Suprapubic skin (tissue), 4 donors: Measurements from ENCODE around the gene LGALS7.

Source experiments
- CTCF ChIP-seq, 2 donors: fragments of 200-600 bp in 1 of 2; fragments of 450-650 bp in 1 of 2; sonication (generic) in 1 of 2; IDR thresholded peaks; one replicate each; pipeline ENCODE4 v1.5.1; 2016 to 2019; ENCODE audit warnings: antibody characterized with exemption in 2 of 2, mild to moderate bottlenecking in 1 of 2, moderate library complexity in 1 of 2
- POLR2A ChIP-seq, 2 donors: fragments of 450-650 bp; IDR thresholded peaks; one replicate each; pipeline ENCODE4 v1.6.1; 2017; ENCODE audit warnings: antibody characterized with exemption in 2 of 2, mild to moderate bottlenecking in 2 of 2, moderate library complexity in 2 of 2
- POLR2AphosphoS5 ChIP-seq, 3 donors: sonication (generic); formaldehyde crosslinking; IDR thresholded peaks; one replicate each; pipeline ENCODE4 v1.6.1; 2017; ENCODE audit warnings: antibody characterized with exemption in 3 of 3

GRCh38 chr19:38784224-38784623 lies 10.9 kb upstream of the LGALS7 start:
- TF ChIP-seq CTCF (IDR thresholded peaks at IDR 0.05) (no peak), POLR2A (IDR thresholded peaks at IDR 0.05) (no peak), POLR2AphosphoS5 (IDR thresholded peaks at IDR 0.05) (no peak)
